Measurements from ENCODE around the gene RAMP1.
"Not testable (repeated sequence)": the region's sequence is repeated elsewhere in the genome, so short reads cannot be mapped to it uniquely, and the experiment has no call there.

Gene RAMP1

DNA sequence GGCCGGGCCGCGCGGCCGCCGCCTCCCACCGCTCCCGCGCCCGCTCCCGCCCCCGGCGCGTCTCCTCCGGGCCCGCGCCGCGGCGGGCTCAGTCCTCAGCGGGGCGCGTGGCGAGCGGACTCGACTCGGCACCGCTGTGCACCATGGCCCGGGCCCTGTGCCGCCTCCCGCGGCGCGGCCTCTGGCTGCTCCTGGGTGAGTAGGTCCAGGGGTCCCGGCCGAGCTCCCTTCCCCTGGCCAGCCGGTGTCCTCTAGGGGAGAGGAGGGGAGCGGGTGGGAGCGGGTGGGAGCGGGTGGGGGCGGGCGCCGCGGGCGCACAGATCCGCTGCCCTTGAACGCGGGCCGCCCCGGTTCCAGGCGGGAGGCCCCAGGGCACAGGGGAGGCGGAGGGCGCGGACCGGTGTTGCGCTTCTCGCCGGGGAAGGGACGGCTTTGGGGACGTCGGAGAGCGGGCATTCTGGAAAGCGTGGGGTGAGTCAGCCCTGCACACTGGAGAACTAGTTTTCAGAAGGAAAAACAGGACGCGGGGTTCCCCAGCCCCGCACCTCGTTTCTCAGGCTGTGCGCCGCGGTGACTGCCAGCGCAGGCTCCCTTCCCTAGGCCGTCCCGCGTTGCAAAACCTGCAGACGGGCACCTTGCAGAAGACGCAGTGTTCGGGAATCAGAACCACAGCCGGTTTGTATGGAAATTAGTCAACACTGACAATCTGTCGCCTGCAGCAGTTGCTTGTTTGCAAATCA, at the start of gene RAMP1:
TSS of gene RAMP1 (plus strand) at position 91 of the 740 bp plus-strand sequence. CDS start at position 144, 53 bp downstream.
- no peak for DNase-seq

DNA sequence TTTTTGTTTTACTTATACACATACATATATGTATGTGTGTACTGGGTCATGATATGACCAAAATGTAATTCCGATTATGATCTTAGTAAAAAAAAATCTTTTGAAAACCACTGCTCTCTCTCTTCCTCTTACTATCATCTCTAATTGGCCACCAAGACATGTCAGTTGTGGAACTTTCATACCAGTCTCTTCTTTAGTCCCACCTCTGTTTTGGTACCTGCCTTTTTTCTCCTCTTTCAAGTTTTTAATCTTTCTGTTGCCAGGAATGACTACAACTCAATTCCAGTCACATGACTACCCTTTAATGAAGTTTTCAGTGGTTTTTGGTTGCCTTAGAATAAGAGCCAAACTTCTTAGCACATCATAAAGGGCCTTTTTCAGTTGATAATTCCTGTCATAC, 43.8 kb upstream of the RAMP1 start:
- DNase-seq = no peak

DNA sequence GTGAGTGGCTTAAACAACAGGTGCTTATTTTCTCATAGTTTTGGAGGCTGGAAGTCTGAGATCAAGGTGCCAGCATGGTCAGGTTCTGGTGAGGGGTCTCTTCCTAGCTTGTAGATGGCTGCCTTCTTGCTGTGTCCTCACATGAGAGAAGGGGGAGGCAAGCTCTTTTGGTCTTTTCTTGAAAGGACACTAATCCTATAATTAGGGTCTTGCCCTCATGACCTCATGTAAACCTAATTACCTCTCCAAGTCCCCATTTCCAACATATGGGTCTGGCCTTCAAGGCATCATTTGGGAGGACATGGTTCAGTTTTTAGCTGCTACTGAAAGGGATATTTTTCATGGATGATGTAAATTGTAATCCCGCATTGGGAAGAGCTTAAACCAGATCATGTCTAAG, 42.9 kb upstream of the RAMP1 start:
- no peak for DNase-seq

DNA sequence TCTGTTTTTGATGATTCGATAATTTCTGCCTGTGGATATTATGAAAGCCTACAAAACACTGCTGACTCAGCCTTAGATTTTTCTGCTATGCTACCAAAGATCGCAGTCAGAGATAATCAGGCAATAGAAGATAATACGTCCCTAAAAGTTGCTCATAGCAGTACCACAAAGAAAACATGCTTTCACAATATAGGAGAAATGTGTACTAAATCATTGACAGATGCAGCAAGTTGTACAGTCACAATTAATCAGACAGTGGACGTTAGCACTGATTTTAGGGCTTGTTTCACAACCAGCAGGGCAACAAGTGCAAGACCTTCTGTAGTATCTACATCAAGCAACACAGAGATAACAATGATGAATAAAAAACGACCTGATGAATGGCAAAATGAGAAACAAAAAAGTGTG, 41.4 kb upstream of the RAMP1 start:
- DNase-seq = no peak

DNA sequence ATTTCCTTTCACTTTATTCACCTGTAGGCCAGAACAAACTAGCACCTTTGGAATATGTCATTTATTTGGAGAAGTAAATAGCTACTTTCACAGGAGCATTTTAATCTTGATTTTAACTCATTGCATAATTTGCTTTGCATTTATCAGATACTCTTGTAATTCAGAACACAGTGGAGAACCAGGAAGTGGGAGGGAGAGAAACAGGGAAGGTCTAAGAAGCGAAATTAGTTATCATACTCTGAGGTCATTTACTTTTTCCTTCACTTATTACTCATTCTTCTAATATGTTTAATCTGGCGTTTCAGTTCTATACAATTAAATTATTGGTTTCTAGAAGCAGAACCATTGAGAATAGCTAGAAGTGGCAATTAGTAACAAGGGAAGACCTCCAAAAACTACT, 40.2 kb upstream of the RAMP1 start:
- no peak for DNase-seq

DNA sequence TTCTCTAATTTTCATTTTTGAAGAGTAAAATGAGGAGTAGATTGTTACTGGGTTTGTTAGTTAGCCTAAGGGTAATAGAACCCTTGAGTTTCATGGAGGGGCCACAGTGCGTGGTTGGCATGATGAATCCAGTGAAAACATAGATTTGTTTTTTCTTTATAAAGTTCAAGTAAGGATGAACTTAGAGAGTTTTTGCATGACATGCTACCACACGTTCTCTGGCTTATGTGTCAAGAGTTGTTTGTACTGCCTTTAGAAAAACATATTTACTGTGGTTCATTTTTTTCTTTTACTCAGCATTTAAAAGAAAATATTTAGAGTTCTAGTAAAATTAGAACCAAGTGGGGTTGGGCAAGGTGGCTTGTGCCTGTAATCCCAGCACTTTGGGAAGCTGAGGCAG, 39.0 kb upstream of the RAMP1 start:
- no peak for DNase-seq

DNA sequence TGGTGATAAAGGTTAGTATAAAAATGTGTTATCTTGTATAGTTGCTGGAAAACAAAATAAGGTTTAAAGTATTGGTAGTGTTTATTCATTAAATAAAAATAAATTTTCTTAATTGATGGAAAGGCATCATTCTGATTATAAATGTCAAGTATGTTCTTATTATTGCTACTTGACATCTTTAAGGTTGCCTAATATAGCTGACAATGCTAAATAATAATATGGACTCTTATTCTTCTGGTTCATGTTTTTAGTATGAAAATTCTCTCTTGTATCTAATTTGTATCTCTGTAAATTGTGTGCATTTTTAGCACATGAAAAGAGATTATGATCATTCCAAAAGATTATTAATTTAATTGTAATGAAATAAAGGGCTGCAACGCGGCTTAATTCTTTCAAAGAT, 35.9 kb upstream of the RAMP1 start:
- DNase-seq = no peak

DNA sequence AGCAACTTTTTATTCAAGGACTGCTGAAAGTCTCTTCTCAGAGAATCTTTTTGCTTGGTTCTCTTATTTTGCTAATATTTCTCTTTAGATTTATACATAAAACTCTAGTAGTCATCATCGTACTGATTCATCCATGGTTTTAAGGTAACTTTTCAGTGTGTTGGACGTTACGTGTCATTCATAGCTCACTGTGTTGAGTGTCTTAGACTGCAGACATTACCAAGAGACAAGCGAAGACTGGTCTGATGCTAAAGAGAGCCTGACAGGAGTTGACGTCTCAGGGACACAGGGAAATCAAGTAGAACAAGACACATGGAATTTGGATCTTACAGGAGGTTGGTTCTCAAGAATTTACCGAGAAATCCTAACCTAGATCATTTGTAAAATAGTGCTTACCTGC, 35.3 kb upstream of the RAMP1 start:
- DNase-seq = no peak

DNA sequence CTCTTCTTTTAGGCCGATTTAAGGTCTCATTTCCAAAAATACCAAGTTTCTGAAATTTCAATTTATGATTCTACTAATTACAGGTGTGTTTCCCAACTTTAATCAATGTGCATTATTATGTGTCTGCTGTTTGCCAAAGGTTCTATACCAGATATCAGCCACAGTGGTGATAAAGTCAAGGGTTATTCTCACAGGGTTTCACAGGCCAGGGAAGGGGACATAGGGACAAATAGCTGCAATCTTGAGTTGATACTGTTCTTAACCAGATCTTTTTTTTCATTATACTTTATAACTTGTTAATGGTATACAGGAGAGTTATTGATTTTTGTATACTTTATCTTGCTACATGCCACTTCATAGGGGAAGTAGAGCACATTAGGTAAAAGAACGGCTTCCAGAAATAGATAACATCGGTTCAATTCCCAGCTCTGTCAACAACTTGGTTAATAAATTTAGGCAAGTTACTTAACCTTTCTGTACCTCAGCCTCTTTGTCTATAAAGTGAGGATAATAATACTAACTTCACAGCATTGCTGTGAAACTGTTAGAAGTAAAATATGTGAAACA, 31.9 kb upstream of the RAMP1 start:
- DNase-seq = no peak

DNA sequence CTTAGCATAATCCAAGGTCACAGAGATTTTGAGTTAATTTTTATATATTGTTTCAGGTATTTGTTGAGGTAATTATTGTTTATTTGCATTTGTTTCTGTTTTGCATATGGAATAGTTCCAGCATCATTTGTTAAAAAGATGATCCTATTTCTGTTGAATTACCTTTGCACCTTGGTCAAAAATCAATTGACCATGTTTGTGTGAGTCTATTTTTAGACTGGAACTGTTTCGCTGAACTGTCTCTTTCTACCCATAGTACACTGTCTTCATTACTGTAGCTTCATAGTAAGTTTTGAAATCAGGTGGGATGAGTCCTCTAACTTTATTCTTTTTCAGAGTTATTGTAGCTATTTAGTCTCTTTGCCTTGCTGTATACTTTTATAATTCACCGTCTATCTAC, 28.9 kb upstream of the RAMP1 start:
- no peak for DNase-seq

DNA sequence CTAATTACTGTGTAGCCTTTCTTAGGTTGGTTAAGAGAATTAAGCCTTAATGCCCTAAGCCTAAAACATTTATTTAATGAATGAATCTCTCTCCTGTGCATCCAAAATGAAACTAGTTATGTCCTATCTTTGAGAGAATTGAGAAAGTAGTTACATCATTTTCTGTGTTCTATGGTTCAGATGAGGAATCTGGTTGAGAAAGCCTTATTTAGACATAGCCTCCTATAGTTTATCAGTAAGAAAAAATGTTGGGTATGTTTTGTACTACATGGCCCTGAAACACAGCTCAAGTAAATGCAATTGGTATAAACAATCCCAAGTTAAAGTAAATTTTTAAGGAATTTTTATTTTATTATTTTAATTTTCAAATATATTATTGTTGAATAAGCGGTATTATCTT, 25.9 kb upstream of the RAMP1 start:
- DNase-seq = no peak

DNA sequence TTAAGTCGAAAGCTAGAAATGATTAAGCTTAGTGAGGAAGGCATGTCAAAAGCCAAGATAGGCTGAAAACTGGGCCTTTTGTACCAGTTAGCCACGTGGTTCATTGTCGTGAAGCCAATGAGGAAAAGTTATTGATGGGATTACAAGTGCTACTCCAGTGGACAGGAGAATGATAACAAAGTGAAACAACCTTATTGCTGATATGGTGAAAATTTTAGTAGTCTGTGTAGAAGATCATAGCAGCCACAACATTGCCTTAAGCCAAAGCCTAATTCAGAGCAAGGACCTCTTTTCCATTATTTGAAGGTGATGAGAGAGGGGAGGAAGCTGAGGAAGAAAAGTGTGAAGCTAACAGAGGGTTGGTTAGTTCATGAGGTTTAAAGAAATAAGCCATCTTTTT, 24.1 kb upstream of the RAMP1 start:
- DNase-seq = no peak

DNA sequence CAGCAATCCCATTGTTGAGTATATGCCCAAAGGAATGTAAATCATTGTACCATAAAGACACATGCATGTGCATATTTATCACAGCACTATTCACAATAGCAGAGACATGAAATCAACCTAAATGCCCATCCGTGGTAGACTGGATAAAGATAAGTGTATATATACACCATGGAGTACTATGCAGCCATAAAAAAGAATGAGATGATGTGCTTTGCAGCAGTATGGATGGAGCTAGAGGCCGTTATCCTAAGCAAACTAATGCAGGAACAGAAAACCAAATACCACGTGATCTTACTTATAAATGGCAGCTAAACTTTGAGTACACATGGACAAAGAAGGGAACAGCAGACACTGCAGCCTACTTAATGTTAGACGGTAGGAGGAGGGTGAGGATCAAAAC, 18.4 kb upstream of the RAMP1 start:
- DNase-seq = no peak

DNA sequence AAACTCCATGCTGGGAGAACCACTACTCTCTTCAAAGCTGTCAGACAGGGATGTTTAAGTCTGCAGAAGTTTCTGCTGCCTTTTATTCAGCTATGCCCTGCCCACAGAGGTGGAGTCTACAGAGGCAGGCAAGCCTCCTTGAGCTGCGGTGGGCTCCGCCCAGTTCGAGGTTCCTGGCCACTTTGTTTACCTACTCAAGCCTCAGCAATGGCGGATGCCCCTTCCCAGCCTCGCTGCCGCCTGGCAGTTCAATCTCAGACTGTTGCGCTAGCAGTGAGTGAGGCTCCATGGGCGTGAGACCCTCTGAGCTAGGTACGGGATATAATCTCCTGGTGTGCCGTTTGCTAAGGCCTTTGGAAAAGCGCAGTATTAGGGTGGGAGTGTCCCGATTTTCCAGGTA, 10.5 kb upstream of the RAMP1 start:
- not testable (repeated sequence) for DNase-seq

DNA sequence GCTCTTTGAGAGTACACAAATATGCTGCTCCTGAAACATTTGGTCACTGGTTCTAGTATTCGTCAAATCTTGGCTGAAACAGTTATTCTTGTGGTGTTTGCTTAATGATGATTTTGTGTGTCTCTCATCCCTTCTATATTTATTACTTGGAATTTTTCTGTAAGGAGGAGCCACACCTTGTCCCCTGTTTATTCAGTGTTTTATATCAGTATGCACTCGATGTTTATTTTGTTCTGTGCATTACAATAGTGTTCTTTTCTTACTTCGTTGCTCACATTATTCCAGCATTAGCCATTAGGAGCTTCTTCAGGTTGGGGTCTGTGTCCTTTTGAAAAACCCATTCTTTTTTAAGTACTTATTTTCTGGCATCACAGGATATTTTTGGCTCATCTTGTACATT, 5.1 kb upstream of the RAMP1 start:
- no peak for DNase-seq

DNA sequence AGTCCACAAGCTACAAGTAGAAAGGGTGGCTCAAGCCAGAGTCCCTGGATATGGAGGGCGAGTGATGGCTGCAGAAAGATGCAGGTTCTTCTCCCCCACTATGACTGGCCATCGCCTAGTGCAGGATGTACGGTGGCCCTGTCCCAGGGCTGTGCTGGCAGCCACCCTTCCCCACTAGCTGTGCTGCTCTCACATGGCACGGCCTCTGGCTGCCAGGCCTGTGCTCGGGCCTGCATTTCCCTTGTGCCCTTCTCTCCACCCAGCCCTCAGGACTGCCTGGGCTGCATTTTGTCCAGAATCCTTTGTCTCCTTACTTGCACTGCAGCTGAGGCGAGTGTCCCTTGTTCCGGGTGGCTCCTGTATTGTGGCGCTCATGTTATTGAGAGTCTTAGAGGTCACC, 1.6 kb upstream of the RAMP1 start:
- DNase-seq = no peak

DNA sequence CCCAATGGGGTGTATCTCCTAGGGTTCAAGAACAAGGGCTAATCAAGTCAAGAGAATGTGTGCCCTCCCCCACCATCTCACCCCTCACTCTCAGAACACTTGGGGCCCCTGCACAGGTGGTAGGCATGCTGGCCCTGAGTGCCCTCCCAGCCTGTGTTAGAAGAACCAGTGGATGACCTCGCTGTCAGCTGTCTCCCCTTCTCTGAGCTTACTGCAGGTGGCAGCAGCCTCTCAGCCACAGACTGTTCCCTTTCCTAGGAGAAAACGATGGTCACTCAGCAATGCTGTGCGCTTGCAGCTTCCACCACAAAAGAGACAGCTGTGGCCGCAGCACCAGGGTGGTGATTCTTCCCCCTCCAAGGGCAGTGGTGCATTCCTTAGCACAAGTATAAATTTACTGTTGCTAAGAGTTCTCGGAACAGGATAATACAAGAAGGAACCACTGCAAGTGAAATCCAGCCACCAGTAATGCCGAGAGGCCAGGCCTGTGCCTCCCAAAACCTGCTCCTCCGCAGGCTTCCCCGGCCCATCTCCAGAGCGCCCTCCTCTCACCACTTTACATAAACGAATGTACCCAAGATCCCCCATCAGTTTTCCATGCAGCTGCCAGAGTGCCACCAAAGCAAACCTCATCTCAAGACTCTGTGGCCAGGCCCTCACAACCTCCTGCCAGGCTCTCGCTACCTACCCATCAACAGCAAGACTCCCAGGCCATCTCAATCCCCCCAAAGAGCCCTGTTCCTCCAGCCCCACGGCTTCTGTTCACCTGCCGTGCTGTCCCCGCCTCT, 935 bp upstream of the RAMP1 start:
- peak; percentile 39 for DNase-seq

DNA sequence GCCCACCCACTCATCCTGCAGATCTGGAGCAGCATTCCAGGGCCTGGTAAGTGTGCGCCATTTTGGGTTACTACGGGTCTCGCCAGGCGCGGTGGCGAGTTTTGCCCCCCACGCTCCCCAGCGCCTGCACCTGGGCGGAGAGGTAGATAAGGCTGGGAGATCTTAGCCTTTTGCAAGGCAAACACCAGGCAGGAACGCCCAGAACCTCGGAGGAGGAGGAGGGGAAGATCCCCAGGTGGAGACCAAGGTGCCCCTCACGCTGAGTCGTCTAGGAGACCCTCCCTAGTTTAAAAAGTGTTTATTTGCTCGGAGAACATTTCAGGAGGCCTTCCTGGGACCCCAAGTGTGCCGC, 365 bp upstream of the RAMP1 start:
- DNase-seq = no peak

DNA sequence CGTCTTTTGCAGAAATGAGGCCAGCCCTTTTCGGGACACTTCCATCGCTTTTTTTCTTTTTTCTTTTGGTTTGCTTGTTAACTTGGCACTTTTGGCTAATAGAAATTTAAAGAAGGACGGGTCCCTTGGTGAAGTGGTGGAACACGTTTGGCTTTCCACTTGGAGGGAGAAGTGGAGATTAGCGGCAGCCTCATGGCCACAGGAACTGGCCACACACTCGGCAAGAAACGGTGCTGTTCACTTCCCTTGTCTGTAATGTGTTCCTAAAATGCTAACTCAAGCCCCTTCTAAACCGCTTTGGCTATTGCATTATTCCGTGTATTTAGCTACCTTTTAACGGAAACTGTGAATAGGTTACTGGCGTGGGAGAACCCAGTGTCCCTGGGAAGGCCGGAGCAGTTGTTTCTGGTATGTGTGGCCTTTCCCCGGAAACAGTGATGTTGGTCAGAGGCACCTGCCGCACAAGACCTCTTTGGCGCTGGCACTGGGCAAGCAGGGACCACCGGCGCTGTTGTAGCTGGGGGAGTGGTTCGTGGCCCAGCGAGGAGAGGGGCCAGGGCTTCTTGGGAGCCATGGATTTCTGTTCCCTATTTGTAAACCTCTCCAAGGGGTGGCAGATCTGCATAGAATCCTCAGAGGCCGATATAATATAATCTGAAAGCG, 981 bp downstream of the RAMP1 start:
- DNase-seq = no peak

DNA sequence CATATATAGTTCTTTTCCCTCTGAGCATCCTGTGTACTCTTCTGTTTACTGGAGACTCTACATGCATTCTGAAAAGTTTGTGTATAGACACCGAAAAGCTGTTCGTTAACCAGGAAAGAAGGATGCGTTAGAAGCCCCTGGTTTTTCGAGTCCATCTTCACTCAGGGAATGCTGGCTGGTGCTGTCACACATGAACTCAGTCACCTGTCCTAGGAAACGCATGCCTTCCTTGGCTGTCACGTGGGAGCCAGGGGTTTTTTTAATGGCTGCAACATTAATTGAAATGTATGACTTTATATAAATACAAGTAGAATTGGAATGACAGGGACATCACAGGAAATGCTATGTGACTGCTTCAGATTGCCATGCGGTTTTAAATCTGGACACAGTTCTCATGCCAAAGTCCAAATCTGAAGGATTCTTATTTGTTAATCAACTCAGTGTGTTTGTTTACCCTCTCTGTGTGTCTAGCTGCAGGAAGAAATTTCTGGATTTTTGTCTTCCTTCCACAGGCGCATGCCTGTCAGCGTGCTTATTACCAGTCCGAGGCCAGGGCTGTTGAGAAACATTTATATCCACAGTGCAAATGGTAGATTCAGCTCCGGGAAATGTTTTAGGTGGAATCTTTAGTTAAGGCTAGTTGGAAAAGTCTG, 2.6 kb downstream of the RAMP1 start:
- DNase-seq = no peak

DNA sequence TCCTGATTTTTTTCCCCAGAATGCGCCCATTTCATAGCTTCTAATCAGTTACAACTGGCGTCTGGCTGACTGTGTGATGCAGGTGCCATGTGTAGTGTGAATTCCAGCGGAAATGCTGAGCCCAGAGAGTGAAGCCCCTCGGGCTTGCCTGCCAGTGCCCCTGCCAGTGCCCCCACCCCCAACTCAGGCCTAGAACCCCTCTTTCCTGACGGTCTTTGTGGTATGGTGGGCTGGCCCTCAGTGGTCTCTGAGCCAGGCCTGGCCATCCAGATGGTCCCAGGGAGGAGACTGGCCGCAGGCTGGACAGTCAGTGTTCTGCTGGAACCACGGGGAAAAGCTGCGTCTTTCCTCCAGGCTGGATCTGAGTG, 3.1 kb downstream of the RAMP1 start:
- DNase-seq = no peak

DNA sequence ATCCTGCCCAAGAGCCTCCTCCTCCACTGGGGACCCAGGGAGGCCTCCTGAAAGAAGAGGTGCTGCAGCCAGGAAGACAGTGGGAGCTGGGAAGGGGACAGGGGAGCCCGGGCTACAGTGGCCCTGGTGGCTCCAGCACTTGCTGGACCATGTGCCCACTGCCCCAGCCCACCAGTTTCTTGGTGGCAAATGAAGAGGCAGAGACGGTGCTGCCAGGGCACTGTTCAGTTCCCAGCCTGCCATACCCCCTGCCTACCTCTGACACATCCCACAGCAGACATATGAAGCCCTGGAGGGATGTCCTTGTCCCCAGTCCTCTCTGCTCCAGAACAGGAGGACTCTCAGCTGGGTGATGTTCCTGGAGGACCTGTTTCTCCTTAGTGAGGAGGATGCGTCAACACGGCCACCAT, 3.7 kb downstream of the RAMP1 start:
- no peak for DNase-seq

DNA sequence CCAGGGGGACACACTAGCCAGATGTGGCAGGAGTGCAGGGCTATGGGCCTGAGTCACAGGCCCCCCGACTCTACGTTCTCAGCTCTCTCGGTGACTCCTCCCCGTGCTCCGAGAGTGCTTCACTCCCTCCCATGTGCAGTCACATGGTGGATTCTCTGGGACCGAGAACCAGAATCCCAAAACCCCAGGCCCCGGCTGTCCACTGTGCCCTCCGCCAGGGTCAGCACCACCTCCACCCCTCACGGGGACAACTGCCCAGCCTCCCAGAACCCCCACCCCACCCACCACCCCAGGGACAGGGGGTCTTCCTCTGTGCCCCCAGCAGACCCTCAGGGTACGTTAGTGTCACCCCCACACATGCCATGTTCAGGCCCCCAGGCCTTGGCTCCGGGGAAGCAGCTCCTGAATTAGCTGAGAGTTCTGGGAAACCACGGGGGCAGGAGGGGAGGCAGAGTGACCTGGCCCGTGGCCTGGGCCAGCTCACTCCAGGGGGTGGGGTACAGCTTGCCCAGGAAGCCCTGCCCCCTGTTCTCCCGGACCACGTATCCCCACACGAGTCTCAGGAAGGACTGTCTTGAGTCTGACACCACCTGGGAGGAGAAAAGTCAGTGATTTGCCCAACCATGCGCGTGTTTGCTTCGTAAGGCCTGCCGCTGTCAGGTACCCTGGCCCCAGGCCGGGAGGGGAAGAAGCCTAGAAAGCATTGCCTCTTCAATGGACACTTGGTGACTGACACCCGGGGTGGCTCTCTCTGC, 4.4 kb downstream of the RAMP1 start:
- DNase-seq = no peak
